NCI-H146 treated with DMSO at 0.1 percent for 48 hours (cell line): ENCODE measurements around the gene ASPHD2.
A peak's percentile ranks its signal among the peaks of the same experiment; 100 is the strongest.
"Not testable (repeated sequence)": the region's sequence is repeated elsewhere in the genome, so short reads cannot be mapped to it uniquely, and the experiment has no call there.

ENCODE experiments used
- DNase-seq: peaks from one replicate; lab custom pipeline; 2025; ENCODE audit not compliant: unreplicated experiment; lab: John Stamatoyannopoulos, UW

Gene ASPHD2

GRCh38 chr22:26428515-26429457 is at the start of gene ASPHD2:
Gene ASPHD2, plus strand, starts transcription at chr22:26429260. Its CDS starts 4,356 bp downstream, at chr22:26433616.
- DNase-seq: peak; percentile 49

- no peak for DNase-seq
Observed at GRCh38 chr22:26380072-26380830, 48.8 kb upstream of the ASPHD2 start.

- no peak for DNase-seq
Observed at GRCh38 chr22:26382782-26383181, 46.3 kb upstream of the ASPHD2 start.

- no peak for DNase-seq
Observed at GRCh38 chr22:26383968-26384556, 45.0 kb upstream of the ASPHD2 start.

GRCh38 chr22:26385164-26385563 is 43.9 kb upstream of the ASPHD2 start:
- DNase-seq: no peak

- no peak for DNase-seq
Observed at GRCh38 chr22:26389125-26389524, 39.9 kb upstream of the ASPHD2 start.

- DNase-seq: no peak
Observed at GRCh38 chr22:26391091-26391490, 38.0 kb upstream of the ASPHD2 start.

GRCh38 chr22:26391623-26392022 is 37.4 kb upstream of the ASPHD2 start:
- no peak for DNase-seq

- DNase-seq: no peak
Observed at GRCh38 chr22:26393929-26394328, 35.1 kb upstream of the ASPHD2 start.

- peak; percentile 82 for DNase-seq
Observed at GRCh38 chr22:26394777-26395176, 34.3 kb upstream of the ASPHD2 start.

GRCh38 chr22:26395926-26396325 is 33.1 kb upstream of the ASPHD2 start:
- DNase-seq: no peak

GRCh38 chr22:26398741-26399153 is 30.3 kb upstream of the ASPHD2 start:
- no peak for DNase-seq

GRCh38 chr22:26399289-26399688 is 29.8 kb upstream of the ASPHD2 start:
- no peak for DNase-seq

GRCh38 chr22:26401726-26402125 is 27.3 kb upstream of the ASPHD2 start:
- DNase-seq: no peak

- no peak for DNase-seq
Observed at GRCh38 chr22:26404851-26405421, 24.1 kb upstream of the ASPHD2 start.

- DNase-seq: no peak
Observed at GRCh38 chr22:26406118-26406517, 22.9 kb upstream of the ASPHD2 start.

GRCh38 chr22:26408562-26409220 is 20.4 kb upstream of the ASPHD2 start:
- not testable (repeated sequence) for DNase-seq

GRCh38 chr22:26409719-26410335 is 19.2 kb upstream of the ASPHD2 start:
- no peak for DNase-seq

GRCh38 chr22:26410386-26410785 is 18.7 kb upstream of the ASPHD2 start:
- no peak for DNase-seq

GRCh38 chr22:26414347-26414746 is 14.7 kb upstream of the ASPHD2 start:
- DNase-seq: no peak
